ENCODE measurements around the gene NAT10. TPM values are rescaled to one million over a fixed set of nuclear protein-coding genes. Genes with fewer than 3 reads are reported as not detected.

The NAT10 gene
- total RNA-seq, 1 donor from 2014 or later: 32.2 TPM

DNA sequence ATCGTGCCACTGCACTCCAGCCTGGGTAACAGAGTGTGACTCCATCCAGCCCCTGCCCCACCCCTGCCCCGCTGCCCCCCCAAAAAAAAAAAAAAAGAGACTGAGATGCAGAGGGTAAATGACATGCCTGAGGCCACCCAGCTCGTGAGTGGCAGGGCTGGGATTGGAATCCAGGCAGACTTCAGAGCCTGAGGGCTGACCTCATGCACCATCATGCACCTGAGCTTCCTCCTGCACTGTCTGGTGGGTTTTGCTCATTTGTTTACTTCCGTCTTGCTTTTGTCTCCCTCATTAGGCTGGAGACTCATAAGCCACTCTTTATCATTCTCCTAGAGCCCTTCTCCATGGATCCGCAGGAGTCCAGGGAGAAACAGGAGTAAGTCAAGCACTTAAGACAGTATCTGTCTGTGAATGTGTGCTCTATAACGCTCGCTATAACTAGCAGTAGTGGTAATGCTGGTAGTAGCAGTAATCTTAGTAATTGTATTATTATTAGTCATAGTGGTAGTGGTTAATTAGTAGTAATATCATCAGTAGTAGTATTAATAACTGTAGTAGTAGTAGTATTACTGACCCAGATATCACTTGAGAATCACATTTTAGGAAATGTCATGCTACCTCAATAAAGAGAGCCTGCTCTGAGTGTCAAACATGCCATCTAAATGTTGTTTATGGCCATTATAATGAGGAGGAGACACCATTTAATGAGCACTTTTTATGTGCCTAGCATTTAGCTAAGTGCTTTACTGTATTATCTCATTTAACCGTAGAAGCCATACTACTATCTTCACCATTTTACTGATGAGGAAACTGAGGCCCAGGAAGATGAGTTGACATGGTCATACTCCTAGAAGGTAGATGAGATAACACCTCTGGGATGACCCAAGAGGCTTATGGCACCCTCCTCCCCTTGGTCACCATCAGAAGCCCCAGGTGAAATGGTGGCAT is 85.0 kb downstream of the NAT10 start:
- no peaks in the 10 kb centered on the region for H3K9me3 Mint-ChIP-seq (ENCODE audit: unreplicated experiment)
- no peaks in the 10 kb centered on the region for H3K9me3 ChIP-seq (ENCODE audit: insufficient read depth, low read depth, low read length)
- H3K4me3 Mint-ChIP-seq (ENCODE audit: unreplicated experiment): no peak overlapping the region
- DNase-seq (ENCODE audit: low read depth) (no peak), FAIRE-seq (peak; percentile 39)
- peaks cover 3% of the 10 kb centered on the region for H3K27me3 ChIP-seq (ENCODE audit: insufficient read depth, low read length)
- peaks cover 34% of the 10 kb centered on the region for H3K4me1 Mint-ChIP-seq (ENCODE audit: low read depth, unreplicated experiment)
- H3K4me2 ChIP-seq (ENCODE audit: low read length): no peak overlapping the region
- no peak overlapping the region for H3K27ac Mint-ChIP-seq (ENCODE audit: unreplicated experiment)
- peaks cover 12% of the 10 kb centered on the region for H4K20me1 ChIP-seq (ENCODE audit: insufficient read depth, low read length)
- TF ChIP-seq, protein P1, sequence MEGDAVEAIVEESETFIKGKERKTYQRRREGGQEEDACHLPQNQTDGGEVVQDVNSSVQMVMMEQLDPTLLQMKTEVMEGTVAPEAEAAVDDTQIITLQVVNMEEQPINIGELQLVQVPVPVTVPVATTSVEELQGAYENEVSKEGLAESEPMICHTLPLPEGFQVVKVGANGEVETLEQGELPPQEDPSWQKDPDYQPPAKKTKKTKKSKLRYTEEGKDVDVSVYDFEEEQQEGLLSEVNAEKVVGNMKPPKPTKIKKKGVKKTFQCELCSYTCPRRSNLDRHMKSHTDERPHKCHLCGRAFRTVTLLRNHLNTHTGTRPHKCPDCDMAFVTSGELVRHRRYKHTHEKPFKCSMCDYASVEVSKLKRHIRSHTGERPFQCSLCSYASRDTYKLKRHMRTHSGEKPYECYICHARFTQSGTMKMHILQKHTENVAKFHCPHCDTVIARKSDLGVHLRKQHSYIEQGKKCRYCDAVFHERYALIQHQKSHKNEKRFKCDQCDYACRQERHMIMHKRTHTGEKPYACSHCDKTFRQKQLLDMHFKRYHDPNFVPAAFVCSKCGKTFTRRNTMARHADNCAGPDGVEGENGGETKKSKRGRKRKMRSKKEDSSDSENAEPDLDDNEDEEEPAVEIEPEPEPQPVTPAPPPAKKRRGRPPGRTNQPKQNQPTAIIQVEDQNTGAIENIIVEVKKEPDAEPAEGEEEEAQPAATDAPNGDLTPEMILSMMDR (IDR thresholded peaks at IDR 0.05; ENCODE audit: insufficient read depth, low read depth, low read length): no peak
- no peak for TF ChIP-seq EZH2 (IDR thresholded peaks at IDR 0.05; ENCODE audit: insufficient read depth, low read length)
- no peak overlapping the region for H3K27ac ChIP-seq (ENCODE audit: low read depth, low read length)
- H3K36me3 Mint-ChIP-seq (ENCODE audit: low read depth, unreplicated experiment): peaks cover 6% of the 10 kb centered on the region
- H3K4me3 ChIP-seq (ENCODE audit: insufficient read depth, low read depth, low read length): no peak overlapping the region
- H2AFZ ChIP-seq (ENCODE audit: low read depth, low read length): no peak overlapping the region
- no peaks in the 10 kb centered on the region for H3K36me3 ChIP-seq (ENCODE audit: insufficient read depth, low read length)
- H3K27me3 Mint-ChIP-seq (ENCODE audit: low read depth, unreplicated experiment): no peaks in the 10 kb centered on the region
- no peak overlapping the region for H3K9ac ChIP-seq (ENCODE audit: low read length)
- H3K79me2 ChIP-seq (ENCODE audit: insufficient read depth, low read length): no peaks in the 10 kb centered on the region
- H3K4me1 ChIP-seq (ENCODE audit: insufficient read depth, low read length): peaks cover 43% of the 10 kb centered on the region

DNA sequence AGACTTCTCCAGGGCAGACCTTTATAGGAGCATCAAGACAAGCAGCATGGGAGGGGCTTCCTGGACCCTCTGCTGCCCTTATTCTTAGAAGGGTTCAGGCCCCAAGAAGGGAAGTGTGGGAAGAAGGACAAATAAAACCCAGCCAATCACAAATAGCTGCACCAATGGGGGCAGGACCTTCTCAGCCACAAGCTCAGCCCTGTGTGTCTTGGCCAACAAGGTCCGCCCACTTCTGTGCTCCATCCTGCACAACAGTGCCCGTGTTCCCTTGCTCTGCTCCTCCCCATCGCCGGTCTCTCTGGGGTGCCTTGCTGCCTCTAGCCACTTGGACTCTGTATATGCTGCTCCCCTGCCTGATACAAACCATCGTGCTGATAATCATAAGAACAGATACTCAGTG is 86.1 kb downstream of the NAT10 start:
- H3K4me2 ChIP-seq (ENCODE audit: low read length): peak overlapping the region; percentile 84
- H4K20me1 ChIP-seq (ENCODE audit: insufficient read depth, low read length): peaks cover 12% of the 10 kb centered on the region
- FAIRE-seq (no peak), DNase-seq (ENCODE audit: low read depth) (no peak)
- Mint-ChIP-seq H3K4me3 (ENCODE audit: unreplicated experiment) (no peak overlapping the region), H3K36me3 (ENCODE audit: low read depth, unreplicated experiment) (peaks cover 8% of the 10 kb centered on the region), H3K9me3 (ENCODE audit: unreplicated experiment) (no peaks in the 10 kb centered on the region), H3K4me1 (ENCODE audit: low read depth, unreplicated experiment) (peaks cover 28% of the 10 kb centered on the region), H3K27me3 (ENCODE audit: low read depth, unreplicated experiment) (no peaks in the 10 kb centered on the region), H3K27ac (ENCODE audit: unreplicated experiment) (no peak overlapping the region)
- H3K79me2 ChIP-seq (ENCODE audit: insufficient read depth, low read length): no peaks in the 10 kb centered on the region
- H3K9ac ChIP-seq (ENCODE audit: low read length): no peak overlapping the region
- no peaks in the 10 kb centered on the region for H3K9me3 ChIP-seq (ENCODE audit: insufficient read depth, low read depth, low read length)
- no peaks in the 10 kb centered on the region for H3K36me3 ChIP-seq (ENCODE audit: insufficient read depth, low read length)
- no peak overlapping the region for H2AFZ ChIP-seq (ENCODE audit: low read depth, low read length)
- no peak for TF ChIP-seq EZH2 (IDR thresholded peaks at IDR 0.05; ENCODE audit: insufficient read depth, low read length)
- TF ChIP-seq, protein P1 (IDR thresholded peaks at IDR 0.05; ENCODE audit: insufficient read depth, low read depth, low read length): no peak
- peaks cover 37% of the 10 kb centered on the region for H3K4me1 ChIP-seq (ENCODE audit: insufficient read depth, low read length)
- H3K4me3 ChIP-seq (ENCODE audit: insufficient read depth, low read depth, low read length): no peak overlapping the region
- no peak overlapping the region for H3K27ac ChIP-seq (ENCODE audit: low read depth, low read length)
- H3K27me3 ChIP-seq (ENCODE audit: insufficient read depth, low read length): peaks cover 3% of the 10 kb centered on the region
